GM12878 (cell line): ENCODE results near the gene NAA20. TPM values are rescaled to one million over a fixed set of nuclear protein-coding genes. Genes with fewer than 3 reads are reported as not detected.

Source experiments
- ATAC-seq: fragments of 200-7000 bp; cut with Tn5 transposase; 3 replicates; pipeline ENCODE4 v1.9.1; 2020; ENCODE audit warnings: mild to moderate bottlenecking, moderate library complexity
- BruUV-seq: library from RNA; stranded (reverse); fragments of 400-500 nt; replicated peaks from 2 replicates; lab custom pipeline; 2021; lab: Mats Ljungman, UMichigan
- CTCF ChIA-PET: fragments of 300-600 bp; sonication (Branson Sonifier 250); formaldehyde crosslinking; extraction: SDS; loops from one replicate; lab custom pipeline; 2021; ENCODE audit warnings: inconsistent platforms; lab: Yijun Ruan, JAX
- POLR2A ChIA-PET: fragments of 350-600 bp; formaldehyde crosslinking; extraction: SDS; loops from one replicate; lab custom pipeline; 2021; ENCODE audit warnings: inconsistent platforms; lab: Charles Lee
- RAD21 ChIA-PET: fragments of 300-600 bp; sonication (Branson Sonifier 250); formaldehyde crosslinking; loops from one replicate; lab custom pipeline; 2023; ENCODE audit warnings: antibody characterized with exemption; ENCODE audit not compliant: unreplicated experiment; lab: Charles Lee
- SMC1A ChIA-PET: fragments of 300-600 bp; sonication (Branson Sonifier 250); formaldehyde crosslinking; loops from one replicate; lab custom pipeline; 2023; ENCODE audit not compliant: unreplicated experiment, uncharacterized antibody; lab: Charles Lee
- DNase-seq: peaks from one replicate; pipeline ENCODE4 v3.0.0-alpha.2; 2011; ENCODE audit warnings: low read depth, low spot score
- FAIRE-seq: peaks from 3 replicates; lab custom pipeline; 2011; peaks lifted over from hg19 to GRCh38; lab: Jason Lieb, UNC
- H2AFZ ChIP-seq: 2 replicates; pipeline ENCODE4 v1.6.0; 2011; ENCODE audit warnings: low read depth, low read length, control low read depth; ENCODE audit not compliant: control insufficient read depth
- H3K27ac ChIP-seq: 2 replicates; pipeline ENCODE4 v1.5.1; 2011; ENCODE audit warnings: control low read depth; ENCODE audit not compliant: control insufficient read depth, insufficient read depth
- H3K27me3 ChIP-seq, 2 experiments: replicated peaks in 1 of 2; 2 replicates each; pipeline versions ENCODE4 v1.6.0 to v1.6.1; 2011; ENCODE audit warnings: low read length in 1 of 2; ENCODE audit not compliant: control insufficient read depth in 2 of 2, insufficient read depth in 2 of 2
- H3K36me3 ChIP-seq, 2 experiments: 2 replicates each; pipeline ENCODE4 v1.5.1; 2011; ENCODE audit warnings: low read length in 1 of 2; ENCODE audit not compliant: control insufficient read depth in 2 of 2, insufficient read depth in 2 of 2
- H3K4me1 ChIP-seq: 2 replicates; pipeline ENCODE4 v1.6.1; 2011; ENCODE audit warnings: mild to moderate bottlenecking, low read length, moderate library complexity, mixed read lengths; ENCODE audit not compliant: control insufficient read depth, insufficient read depth
- H3K4me2 ChIP-seq: 2 replicates; pipeline ENCODE4 v1.6.0; 2011; ENCODE audit warnings: control low read depth; ENCODE audit not compliant: control insufficient read depth, insufficient read depth
- H3K4me3 ChIP-seq: fragments of 200-600 bp; sonication (generic); 2 replicates; pipeline ENCODE4 v1.5.1; 2016
- H3K79me2 ChIP-seq: 2 replicates; pipeline ENCODE4 v1.6.0; 2011; ENCODE audit warnings: low read length; ENCODE audit not compliant: control insufficient read depth, insufficient read depth
- H3K9ac ChIP-seq: 2 replicates; pipeline ENCODE4 v1.8.0; 2011; ENCODE audit warnings: low read length, control low read depth, mixed read lengths; ENCODE audit not compliant: control insufficient read depth, insufficient read depth
- H3K9me3 ChIP-seq: replicated peaks from 3 replicates; pipeline ENCODE4 v1.5.1; 2011; ENCODE audit warnings: mild to moderate bottlenecking, low read length; ENCODE audit not compliant: control insufficient read depth, insufficient read depth
- H4K20me1 ChIP-seq: 2 replicates; pipeline ENCODE4 v1.6.0; 2011; ENCODE audit not compliant: control insufficient read depth, insufficient read depth
- CBX3 ChIP-seq: fragments of 200-600 bp; sonication (generic); IDR thresholded peaks from 2 replicates; pipeline ENCODE4 v1.6.1; 2016; ENCODE audit warnings: low read depth, borderline replicate concordance
- MTA2 ChIP-seq: fragments of 450-650 bp; IDR thresholded peaks from 2 replicates; pipeline ENCODE4 v1.6.1; 2016; ENCODE audit warnings: low read depth, mild to moderate bottlenecking, moderate library complexity
- NFIC ChIP-seq: IDR thresholded peaks from 2 replicates; pipeline ENCODE4 v1.6.1; 2012; ENCODE audit warnings: low read depth, mild to moderate bottlenecking, inconsistent platforms, low read length, moderate library complexity
- STAT3 ChIP-seq: IDR thresholded peaks from 2 replicates; pipeline ENCODE4 v1.6.1; 2011; ENCODE audit warnings: low read depth, low read length, improper control_type of control experiment
- TAF1 ChIP-seq: IDR thresholded peaks from 2 replicates; pipeline ENCODE4 v1.6.1; 2011; ENCODE audit warnings: mild to moderate bottlenecking, low read depth, low read length, borderline replicate concordance
- ZBTB11 ChIP-seq: fragments of 450-650 bp; formaldehyde crosslinking; IDR thresholded peaks from 2 replicates; pipeline ENCODE4 v1.5.0; 2022; ENCODE audit warnings: mild to moderate bottlenecking, missing genetic modification characterization
- ZZZ3 ChIP-seq: IDR thresholded peaks from 2 replicates; pipeline ENCODE4 v1.6.1; 2011; ENCODE audit warnings: low read depth; ENCODE audit not compliant: control insufficient read depth, insufficient read length
- WGBS: methylation state at CpG from one replicate; pipeline ENCODE4 v1.1.6; 2016; ENCODE audit warnings: low lambda C conversion rate; ENCODE audit not compliant: insufficient replicate concordance, insufficient coverage; ENCODE audit errors: missing lambda C conversion rate; 5-methylcytosine and 5-hydroxymethylcytosine counted together
- in situ Hi-C: fragments of 300-500 bp; cut with MboI; formaldehyde crosslinking; loops from 9 replicates; pipeline ENCODE4 v1.14.3; 2018; ENCODE audit warnings: mixed read lengths
- intact Hi-C: fragments of 100-400 bp; cut with micrococcal nuclease; formaldehyde crosslinking; loops from one replicate; pipeline ENCODE4 v1.14.2; 2022; ENCODE audit not compliant: unreplicated experiment
- polyA plus RNA-seq, 11 experiments: library from polyadenylated mRNA; depleted of rRNA in 4 of 11; unstranded in 6 of 11; stranded (reverse) in 5 of 11; fragments of >200 nt; fragmentation: Nextera tagmentation in 4 of 11; fragmentation: Illumina TruSeq in 1 of 11; extraction: Ambion mirVana in 4 of 11; extraction: Trizol in 1 of 11; gene quantifications; 1 replicate in 1 of 11; 2 replicates in 10 of 11; pipeline versions ENCODE4 v1.2.1 to v1.2.3, GENCODE V29; 2011 to 2016; ENCODE audit warnings: inconsistent platforms in 2 of 11, missing spikeins in 2 of 11, low read depth in 1 of 11
- total RNA-seq, 4 experiments: library from RNA; depleted of rRNA in 3 of 4; stranded (reverse); fragments of >200 nt in 3 of 4; fragmentation: Illumina TruSeq in 1 of 4; extraction: Trizol in 1 of 4; gene quantifications; 2 replicates each; pipeline versions ENCODE4 v1.2.1 to v1.2.3, GENCODE V29; 2013 to 2021

NAA20 gene
- total and polyA plus RNA-seq, 10 of the 15 experiments (the other 5 are each of a cell fraction or from before 2014, with no cell fraction given): 48.3 to 366 (median 89.1) TPM

DNA sequence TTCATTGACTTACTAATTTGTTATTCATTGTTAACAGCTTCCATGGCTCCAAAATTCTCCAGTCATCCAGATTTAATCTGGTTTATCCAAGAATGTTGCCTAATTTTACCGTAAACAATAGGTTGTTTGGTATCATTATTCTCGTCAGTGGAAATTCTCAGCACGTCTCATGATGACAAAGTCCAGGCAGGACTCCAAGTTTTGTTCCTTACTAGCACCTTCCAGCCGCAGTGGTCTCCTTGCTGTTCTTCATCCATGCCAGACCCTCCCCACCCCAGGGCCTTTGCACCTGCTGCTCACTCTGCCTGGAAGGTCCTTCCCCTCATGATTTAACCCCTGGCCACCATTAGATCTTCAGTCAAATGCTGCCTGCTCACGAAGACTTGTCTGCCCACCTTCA is 48.1 kb upstream of the NAA20 start:
- Histone ChIP-seq H2AFZ (no peak overlapping the region), H3K9ac (no peak overlapping the region), H3K4me2 (no peak overlapping the region), H4K20me1 (no peaks in the 10 kb centered on the region), H3K27me3 (no peaks in the 10 kb centered on the region)
- SMC1A ChIA-PET: interaction anchor here (0.8 to 1.3 kb wide), 5 partner anchors 9 to 53 kb away, joined by 3 to 4 read pairs (median 4); no protein-coding TSS in a partner anchor
- no peak for DNase-seq
- in situ Hi-C loops: no loop called here
- TF ChIP-seq NFIC (no peak), STAT3 (no peak), MTA2 (no peak), TAF1 (no peak), ZBTB11 (CRISPR knock-in tag) (no peak), ZZZ3 (no peak), CBX3 (no peak)
- TF ChIP-seq, all 136 proteins: peak for 0
- no TSS peak for BruUV-seq
- no peaks in the 10 kb centered on the region for H3K79me2 ChIP-seq
- no peaks in the 10 kb centered on the region for H3K36me3 ChIP-seq
- WGBS: 84% methylated on average over 5 of the region's 5 CpGs
- H3K9me3 ChIP-seq: no peaks in the 10 kb centered on the region
- FAIRE-seq (peak; percentile 13), ATAC-seq (no peak)
- POLR2A ChIA-PET: interaction anchor here (0.9 kb wide), 1 partner anchor 17 kb away, joined by 3 read pairs; no protein-coding TSS in a partner anchor
- H3K27ac ChIP-seq: no peak overlapping the region
- RAD21 ChIA-PET: interaction anchor here (1.4 kb wide), 1 partner anchor 50 kb away, joined by 3 read pairs; no protein-coding TSS in a partner anchor
- H3K4me1 ChIP-seq: no peaks in the 10 kb centered on the region
- no peak overlapping the region for H3K4me3 ChIP-seq
- intact Hi-C loops: no loop called here
- CTCF ChIA-PET: interaction anchor here (0.7 to 1.2 kb wide), 3 partner anchors 8 to 17 kb away, joined by 3 to 4 read pairs (median 3); no protein-coding TSS in a partner anchor
